Choroid plexus epithelial cell (primary cell): ENCODE results near the gene LMF2.

ENCODE experiments used
- DNase-seq: peaks from one replicate; pipeline ENCODE4 v3.0.0-alpha.2; 2010; ENCODE audit warnings: low read depth
- H3K4me3 ChIP-seq: 2 replicates; pipeline ENCODE4 v1.5.1; 2011; ENCODE audit warnings: low read depth, mild to moderate bottlenecking, control low read depth, low read length, moderate library complexity
- CTCF ChIP-seq: conservative IDR thresholded peaks from 2 replicates; pipeline ENCODE4 v1.5.1; 2011; ENCODE audit warnings: low read depth, mild to moderate bottlenecking, control low read depth, inconsistent platforms, low read length, moderate library complexity

Gene LMF2

DNA sequence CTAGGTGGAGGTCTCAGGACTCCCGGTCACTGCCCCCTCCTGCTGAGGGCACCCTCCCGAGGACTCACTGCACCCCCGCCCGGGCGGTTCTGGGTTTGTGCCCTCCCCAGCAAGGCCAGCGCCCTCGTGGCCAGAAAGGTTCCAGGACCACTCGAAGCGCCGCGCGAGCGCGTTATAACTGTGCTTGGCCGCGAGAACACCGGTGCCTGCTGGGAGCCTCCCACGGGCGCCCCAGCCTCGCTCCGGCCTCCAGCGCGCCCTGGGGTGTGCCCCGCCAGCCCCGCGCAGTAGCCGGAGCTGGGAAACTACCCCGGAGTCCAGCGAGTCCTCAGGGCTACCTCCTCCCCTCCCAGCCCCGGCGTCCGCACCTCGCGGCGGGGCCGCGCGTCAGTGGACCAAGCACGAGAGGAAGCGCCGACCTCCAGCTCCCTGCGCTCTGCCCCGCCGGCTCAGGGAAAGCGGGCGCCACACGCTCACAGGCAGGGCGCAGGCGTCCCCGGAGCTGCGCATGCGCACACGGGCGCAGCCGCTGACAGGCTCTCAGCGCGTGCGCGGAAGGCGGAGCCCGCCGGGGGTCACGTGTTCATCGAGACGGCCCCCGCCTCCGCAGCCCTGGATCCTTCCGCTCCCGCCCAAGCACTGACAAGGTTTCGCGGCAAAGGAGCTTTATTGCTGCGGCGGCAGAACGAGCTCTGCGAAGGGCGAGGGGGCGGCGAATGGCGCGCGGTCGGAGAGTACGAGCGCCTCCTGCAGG is 17.8 kb upstream of the LMF2 start, which contains the start of gene SCO2:
Gene SCO2, minus strand, starts transcription at position 495 of the 754 bp plus-strand sequence. CDS start 1,187 bp downstream, outside the sequence.
- peak; percentile 98 for DNase-seq
- peak; percentile 53 for TF ChIP-seq CTCF
- H3K4me3 ChIP-seq: peak within 1 kb of the TSS; percentile 84

DNA sequence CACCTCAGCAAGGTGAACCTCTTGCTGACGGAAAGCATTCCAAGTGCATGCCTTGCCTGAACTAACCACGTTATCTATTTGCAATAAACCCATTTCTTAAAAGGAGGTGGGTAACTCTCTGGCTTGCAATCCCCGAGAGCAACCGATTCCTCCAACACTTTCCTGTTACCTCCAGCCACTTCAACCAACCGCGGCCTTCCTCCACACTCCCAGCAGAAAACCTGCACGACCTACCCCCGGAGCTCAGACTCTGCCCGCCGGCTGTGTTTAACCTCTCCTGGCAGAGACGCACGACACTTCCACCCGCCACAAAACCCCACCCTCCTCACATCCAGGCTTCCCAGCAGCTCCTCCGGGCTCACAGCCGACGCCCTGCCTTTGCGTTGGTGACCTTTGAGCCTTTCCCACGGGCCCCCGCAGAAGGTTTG is 17.2 kb upstream of the LMF2 start:
- H3K4me3 ChIP-seq: peak overlapping the region; percentile 84
- no peak for TF ChIP-seq CTCF
- no peak for DNase-seq

- TF ChIP-seq CTCF: no peak
- H3K4me3 ChIP-seq: peak overlapping the region; percentile 84
- DNase-seq: no peak
Observed at GRCh38 chr22:50523806-50524675, 16.5 kb upstream of the LMF2 start.

DNA sequence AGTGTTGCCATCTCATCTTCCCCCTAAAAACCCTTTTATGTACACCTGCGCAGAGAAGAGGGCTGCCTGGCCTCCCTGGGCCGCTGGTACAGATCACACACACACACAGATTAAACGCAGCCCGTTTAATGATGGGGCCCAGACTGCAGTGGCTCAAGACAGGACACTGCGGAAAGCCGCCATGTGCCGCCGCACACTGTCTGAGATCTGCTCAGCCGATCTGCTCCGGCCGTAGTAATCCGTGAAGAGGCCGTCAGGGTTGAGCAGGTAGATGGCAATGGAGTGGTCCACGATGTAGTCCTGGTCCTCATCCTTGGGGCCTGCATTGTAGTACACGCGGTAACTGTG is 15.9 kb upstream of the LMF2 start:
- no peak overlapping the region for H3K4me3 ChIP-seq
- no peak for TF ChIP-seq CTCF
- no peak for DNase-seq

DNA sequence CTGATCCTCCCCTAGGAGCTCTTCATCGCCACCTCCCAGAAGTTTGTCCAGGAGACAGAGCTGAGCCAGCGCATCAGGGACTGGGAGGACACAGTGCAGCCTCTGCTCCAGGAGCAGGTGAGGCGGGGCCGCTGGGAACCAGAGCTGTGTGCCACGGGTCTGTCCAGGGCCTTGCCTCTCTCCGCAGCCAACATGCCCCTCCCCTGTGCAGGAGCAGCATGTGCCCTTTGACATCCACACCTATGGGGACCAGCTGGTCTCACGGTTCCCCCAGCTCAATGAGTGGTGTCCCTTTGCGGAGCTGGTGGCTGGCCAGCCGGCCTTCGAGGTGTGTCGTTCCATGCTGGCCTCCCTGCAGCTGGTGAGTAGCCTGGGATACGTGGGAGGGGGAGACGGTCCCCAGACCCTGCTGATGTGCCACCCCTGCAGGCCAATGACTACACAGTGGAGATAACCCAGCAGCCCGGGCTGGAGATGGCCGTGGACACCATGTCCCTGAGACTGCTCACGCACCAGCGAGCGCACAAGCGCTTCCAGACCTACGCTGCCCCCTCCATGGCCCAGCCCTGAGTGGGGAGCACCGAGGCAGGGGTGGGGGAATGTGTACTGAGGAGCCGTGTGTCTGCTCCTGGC is 15.4 kb upstream of the LMF2 start:
- no peak for TF ChIP-seq CTCF
- no peak overlapping the region for H3K4me3 ChIP-seq
- no peak for DNase-seq

DNA sequence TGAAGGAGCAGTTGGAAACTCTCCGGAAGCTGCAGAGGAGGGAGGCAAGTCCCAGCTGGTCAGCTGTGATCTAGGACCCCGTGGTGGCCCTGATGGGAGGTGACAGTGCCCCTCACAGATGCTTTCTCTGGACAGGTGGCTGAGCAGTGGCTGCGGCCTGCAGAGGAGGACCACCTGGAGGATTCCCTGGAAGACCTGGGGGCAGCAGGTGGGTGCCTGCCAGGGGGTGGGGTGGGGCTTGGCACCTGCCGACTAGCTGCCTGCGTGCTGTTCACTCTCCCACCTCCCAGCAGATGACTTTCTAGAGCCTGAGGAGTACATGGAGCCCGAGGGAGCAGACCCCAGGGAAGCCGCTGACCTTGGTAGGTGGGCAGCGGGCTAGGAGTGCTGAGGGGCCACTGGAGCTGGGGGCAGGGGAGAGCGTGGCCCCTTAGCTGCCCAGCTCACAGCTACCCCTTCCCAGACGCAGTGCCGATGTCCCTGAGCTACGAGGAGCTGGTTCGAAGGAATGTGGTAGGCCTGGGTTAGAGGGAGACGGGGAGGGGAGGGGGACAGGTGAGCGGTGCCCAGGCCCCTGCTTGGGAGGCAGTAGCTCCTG is 14.8 kb upstream of the LMF2 start:
- no peak overlapping the region for H3K4me3 ChIP-seq
- no peak for DNase-seq
- TF ChIP-seq CTCF: no peak
